ENCODE measurements around the gene SNX10.

DNA sequence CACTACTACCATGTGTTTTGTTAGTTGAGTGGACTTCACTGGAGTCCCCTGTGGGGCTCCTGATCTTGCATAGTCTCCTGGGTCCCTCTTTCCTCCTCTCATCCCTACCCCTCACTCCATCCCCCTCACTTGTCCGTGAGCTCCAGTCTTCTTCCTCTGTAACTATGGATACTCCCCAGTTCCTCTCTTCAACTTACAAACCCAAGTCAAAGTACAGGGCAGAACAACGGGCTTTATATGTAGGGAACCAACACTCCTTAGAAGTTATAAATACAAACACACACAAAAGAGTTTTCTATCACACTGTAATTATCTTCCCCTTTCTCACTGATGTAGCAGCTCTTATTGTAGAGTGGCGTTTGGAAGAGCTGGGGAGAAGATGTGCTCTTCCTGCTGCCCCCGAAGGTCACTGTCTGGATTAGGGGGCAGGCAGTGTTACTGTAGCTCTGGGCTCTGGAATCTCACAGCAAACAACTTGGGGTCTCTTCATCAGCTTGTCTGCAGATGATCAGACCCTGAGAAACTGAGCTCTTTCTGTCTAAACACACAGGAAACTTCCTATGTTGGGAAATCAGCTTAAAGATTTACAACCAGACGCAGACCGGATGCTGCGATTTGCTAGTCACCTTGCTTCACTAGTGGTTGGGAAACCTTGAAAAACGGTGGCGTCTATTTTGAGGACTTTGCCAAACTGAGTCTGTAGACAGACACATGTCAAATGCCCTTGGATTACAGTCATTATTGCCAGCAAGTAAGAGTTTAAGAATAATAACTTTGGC lies 13.6 kb downstream of the SNX10 start:
- TF ChIP-seq FOXK2 (IDR thresholded peaks at IDR 0.05): no peak
- no peak for TF ChIP-seq BHLHE40 (IDR thresholded peaks at IDR 0.05; ENCODE audit: borderline replicate concordance)
- no peak for TF ChIP-seq SP1 (IDR thresholded peaks at IDR 0.05)
- TF ChIP-seq NFRKB (IDR thresholded peaks at IDR 0.05): no peak
- TF ChIP-seq TARDBP (IDR thresholded peaks at IDR 0.05): no peak
- TF ChIP-seq CTBP1 (IDR thresholded peaks at IDR 0.05; ENCODE audit: borderline replicate concordance): no peak

Measured in HEK293T (cell line).